SK-N-MC (cell line): ENCODE results near the gene ACOT2.

Experiments used
- EZH2 ChIP-seq: fragments of 200-600 bp; sonication (generic); IDR thresholded peaks from one replicate; pipeline ENCODE4 v1.6.1; 2017; ENCODE audit warnings: antibody characterized with exemption
- POLR2AphosphoS5 ChIP-seq: IDR thresholded peaks from 2 replicates; pipeline ENCODE4 v1.6.1; 2012; ENCODE audit warnings: mild to moderate bottlenecking, low read depth, low read length, borderline replicate concordance

GRCh38 chr14:73607241-73607640 is 38.2 kb downstream of the ACOT2 start:
- TF ChIP-seq EZH2 (no peak), POLR2AphosphoS5 (no peak)
